Transverse colon (tissue), 4 donors: ENCODE results near the gene LHFPL6.

Experiments
- EP300 ChIP-seq: sonication (generic); formaldehyde crosslinking; IDR thresholded peaks from one replicate; pipeline ENCODE4 v1.6.1; 2017; ENCODE audit warnings: antibody characterized with exemption, low read depth
- POLR2A ChIP-seq: fragments of 450-650 bp; IDR thresholded peaks from one replicate; pipeline ENCODE4 v1.6.1; 2016; ENCODE audit warnings: antibody characterized with exemption, mild to moderate bottlenecking, moderate library complexity
- POLR2AphosphoS5 ChIP-seq, 3 donors: sonication (generic); formaldehyde crosslinking; IDR thresholded peaks; one replicate each; pipeline ENCODE4 v1.6.1; 2016; ENCODE audit warnings: antibody characterized with exemption in 3 of 3
- TF ChIP-seq, protein P1 (sequence below), 5 experiments: fragments of 200-600 bp in 3 of 5; fragments of 450-650 bp in 2 of 5; sonication (generic) in 3 of 5; IDR thresholded peaks; 1 replicate in 2 of 5; 2 replicates in 3 of 5; pipeline ENCODE4 v1.5.1; 2016 to 2017; ENCODE audit warnings: antibody characterized with exemption in 5 of 5, inconsistent platforms in 3 of 5, mild to moderate bottlenecking in 2 of 5, moderate library complexity in 1 of 5

DNA sequence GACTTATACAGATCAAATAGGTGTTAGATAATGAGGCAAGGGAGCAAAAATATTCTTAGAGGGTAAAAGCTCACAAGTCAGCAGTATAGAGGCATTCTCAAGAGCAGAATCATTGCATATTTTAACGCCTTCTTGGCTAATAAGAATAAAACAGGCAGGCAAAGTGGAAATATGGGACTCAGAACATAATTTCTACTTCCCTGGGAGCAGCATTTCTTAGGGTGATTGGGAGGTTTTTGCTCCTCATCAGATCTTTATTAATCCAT lies 39.6 kb downstream of the LHFPL6 start:
- TF ChIP-seq, protein P1, sequence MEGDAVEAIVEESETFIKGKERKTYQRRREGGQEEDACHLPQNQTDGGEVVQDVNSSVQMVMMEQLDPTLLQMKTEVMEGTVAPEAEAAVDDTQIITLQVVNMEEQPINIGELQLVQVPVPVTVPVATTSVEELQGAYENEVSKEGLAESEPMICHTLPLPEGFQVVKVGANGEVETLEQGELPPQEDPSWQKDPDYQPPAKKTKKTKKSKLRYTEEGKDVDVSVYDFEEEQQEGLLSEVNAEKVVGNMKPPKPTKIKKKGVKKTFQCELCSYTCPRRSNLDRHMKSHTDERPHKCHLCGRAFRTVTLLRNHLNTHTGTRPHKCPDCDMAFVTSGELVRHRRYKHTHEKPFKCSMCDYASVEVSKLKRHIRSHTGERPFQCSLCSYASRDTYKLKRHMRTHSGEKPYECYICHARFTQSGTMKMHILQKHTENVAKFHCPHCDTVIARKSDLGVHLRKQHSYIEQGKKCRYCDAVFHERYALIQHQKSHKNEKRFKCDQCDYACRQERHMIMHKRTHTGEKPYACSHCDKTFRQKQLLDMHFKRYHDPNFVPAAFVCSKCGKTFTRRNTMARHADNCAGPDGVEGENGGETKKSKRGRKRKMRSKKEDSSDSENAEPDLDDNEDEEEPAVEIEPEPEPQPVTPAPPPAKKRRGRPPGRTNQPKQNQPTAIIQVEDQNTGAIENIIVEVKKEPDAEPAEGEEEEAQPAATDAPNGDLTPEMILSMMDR (IDR thresholded peaks at IDR 0.05), result no peak
- TF ChIP-seq EP300 (no peak), POLR2A (no peak), POLR2AphosphoS5 (IDR thresholded peaks at IDR 0.05) (no peak)
